VCaP (cell line): ENCODE results near the gene SMIM21.

Experiments used
- H3K27ac ChIP-seq: fragments of 450-650 bp; 2 replicates; pipeline ENCODE4 v1.5.1; 2017
- TF ChIP-seq, protein P1 (sequence below): fragments of 450-650 bp; conservative IDR thresholded peaks from 2 replicates; pipeline ENCODE4 v1.5.1; 2017; ENCODE audit warnings: mild to moderate bottlenecking, moderate library complexity

Gene SMIM21

DNA sequence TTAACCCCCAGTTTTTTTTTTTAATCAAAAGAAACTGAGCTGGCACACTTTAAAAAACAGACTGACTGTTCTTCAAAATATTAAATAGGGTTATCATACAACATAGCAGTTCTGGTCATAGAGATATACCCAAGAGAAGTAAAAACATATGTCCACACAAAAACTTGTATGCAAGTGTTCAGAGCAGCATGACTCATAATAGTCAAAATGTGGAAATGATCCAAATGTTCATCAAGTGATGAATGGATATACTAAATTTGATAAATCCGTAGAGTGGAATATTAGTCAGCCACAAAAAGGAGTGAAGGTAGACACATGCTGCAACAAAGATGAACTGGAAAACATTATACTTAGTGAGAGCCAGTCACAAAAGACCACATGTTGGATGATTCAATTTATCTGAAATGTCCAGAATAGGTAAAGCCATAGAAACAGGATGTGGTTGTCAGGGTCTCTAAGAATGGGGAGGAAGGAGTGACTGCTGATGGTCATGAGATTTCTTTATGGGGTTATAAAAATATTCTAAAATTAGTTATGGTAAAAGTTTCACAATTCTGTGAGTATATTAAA, 5.1 kb downstream of the SMIM21 start:
- TF ChIP-seq, protein P1, sequence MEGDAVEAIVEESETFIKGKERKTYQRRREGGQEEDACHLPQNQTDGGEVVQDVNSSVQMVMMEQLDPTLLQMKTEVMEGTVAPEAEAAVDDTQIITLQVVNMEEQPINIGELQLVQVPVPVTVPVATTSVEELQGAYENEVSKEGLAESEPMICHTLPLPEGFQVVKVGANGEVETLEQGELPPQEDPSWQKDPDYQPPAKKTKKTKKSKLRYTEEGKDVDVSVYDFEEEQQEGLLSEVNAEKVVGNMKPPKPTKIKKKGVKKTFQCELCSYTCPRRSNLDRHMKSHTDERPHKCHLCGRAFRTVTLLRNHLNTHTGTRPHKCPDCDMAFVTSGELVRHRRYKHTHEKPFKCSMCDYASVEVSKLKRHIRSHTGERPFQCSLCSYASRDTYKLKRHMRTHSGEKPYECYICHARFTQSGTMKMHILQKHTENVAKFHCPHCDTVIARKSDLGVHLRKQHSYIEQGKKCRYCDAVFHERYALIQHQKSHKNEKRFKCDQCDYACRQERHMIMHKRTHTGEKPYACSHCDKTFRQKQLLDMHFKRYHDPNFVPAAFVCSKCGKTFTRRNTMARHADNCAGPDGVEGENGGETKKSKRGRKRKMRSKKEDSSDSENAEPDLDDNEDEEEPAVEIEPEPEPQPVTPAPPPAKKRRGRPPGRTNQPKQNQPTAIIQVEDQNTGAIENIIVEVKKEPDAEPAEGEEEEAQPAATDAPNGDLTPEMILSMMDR = no peak
- H3K27ac ChIP-seq = no peak overlapping the region

DNA sequence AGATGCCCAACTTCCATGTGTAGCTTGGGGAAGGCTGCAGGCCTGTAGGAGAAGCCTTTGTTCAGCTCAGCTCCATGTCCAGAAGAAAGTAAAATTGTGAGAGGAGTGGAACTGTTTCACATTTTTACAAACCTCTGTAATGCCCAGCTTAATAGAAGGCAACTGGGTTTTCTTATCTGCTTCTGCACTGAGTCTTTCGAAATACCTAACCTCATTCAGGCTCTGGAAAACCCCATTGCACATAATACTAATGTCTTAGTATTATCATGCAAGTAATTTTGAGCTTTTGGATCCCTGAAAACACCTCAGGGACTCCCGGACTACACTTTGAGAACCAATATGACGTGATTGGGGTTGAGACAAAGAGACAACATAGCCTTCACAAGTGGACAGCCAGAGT, 5.8 kb downstream of the SMIM21 start:
- TF ChIP-seq, protein P1 = no peak
- no peak overlapping the region for H3K27ac ChIP-seq

DNA sequence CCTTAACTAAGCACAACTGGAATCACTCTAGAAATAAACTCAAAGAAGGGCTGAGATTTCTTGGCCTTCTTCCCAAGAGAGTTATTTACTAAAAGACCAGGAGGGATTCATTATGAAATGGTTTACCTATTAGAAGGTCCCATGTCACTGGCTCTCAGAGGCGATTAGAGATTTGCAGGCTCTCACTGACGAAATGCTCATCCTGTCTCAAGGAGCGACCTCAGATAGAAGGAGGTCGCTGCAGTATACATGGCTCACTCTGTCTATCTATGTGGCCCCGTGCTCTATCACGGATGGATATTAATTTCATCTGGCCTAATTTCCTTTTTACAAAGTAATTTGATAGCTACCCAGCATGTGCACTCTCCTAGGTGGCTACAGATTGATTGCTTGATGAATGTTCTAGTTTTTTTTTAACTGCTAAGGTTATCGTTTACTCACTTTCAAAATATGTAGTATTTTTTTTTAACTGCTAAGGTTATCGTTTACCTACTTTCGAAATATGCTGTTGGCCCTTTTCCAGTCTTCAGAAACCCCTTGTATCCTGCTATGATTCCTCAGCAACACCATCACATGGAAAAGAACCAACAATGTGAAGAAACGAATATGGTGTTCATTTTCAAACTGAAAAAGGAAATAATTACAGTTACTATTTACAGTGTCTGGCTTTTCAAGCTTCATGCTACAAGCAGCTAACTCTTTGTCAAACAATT, 9.1 kb downstream of the SMIM21 start:
- TF ChIP-seq, protein P1 = no peak
- peak overlapping the region; percentile 63 for H3K27ac ChIP-seq

DNA sequence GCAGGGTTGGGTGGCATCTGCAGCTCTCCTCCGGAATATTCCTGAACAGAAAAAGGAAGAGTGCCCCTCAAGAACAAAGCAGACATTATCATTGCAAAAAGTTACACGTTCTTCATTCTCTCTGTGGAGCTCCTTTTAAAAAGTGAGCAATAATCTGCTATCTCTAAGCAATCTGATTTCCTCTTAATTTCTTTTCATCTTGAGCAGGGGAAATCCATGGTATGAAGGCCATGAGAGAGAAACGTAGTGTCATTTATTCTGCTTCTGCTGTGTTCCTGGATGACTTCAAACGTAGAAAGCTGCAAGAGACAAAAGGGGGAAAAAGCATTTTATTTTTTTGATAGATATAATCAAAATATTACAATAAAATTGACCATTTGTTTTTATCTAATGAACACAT, 16.9 kb downstream of the SMIM21 start:
- H3K27ac ChIP-seq = no peak overlapping the region
- TF ChIP-seq, protein P1 = no peak

DNA sequence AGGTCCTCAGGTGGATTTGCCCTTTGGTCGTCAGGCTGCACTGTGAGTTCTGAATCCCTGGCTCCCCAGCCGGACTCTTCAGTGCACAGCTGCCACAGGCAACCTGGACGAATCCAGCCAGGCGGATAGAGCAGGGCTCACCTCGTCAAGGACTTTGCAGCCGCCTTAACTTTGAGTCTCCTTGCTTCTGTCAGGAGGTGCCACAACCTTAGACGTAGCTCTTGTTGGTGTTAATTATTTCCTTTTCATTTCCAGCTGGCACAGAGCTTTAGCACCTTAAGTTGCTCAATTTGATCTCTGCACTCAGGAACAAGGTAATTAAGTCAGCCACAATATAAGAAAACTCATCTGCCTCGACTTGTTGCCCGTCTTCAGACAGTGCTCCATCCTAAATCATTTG, 17.7 kb downstream of the SMIM21 start:
- no peak overlapping the region for H3K27ac ChIP-seq
- TF ChIP-seq, protein P1 = no peak

DNA sequence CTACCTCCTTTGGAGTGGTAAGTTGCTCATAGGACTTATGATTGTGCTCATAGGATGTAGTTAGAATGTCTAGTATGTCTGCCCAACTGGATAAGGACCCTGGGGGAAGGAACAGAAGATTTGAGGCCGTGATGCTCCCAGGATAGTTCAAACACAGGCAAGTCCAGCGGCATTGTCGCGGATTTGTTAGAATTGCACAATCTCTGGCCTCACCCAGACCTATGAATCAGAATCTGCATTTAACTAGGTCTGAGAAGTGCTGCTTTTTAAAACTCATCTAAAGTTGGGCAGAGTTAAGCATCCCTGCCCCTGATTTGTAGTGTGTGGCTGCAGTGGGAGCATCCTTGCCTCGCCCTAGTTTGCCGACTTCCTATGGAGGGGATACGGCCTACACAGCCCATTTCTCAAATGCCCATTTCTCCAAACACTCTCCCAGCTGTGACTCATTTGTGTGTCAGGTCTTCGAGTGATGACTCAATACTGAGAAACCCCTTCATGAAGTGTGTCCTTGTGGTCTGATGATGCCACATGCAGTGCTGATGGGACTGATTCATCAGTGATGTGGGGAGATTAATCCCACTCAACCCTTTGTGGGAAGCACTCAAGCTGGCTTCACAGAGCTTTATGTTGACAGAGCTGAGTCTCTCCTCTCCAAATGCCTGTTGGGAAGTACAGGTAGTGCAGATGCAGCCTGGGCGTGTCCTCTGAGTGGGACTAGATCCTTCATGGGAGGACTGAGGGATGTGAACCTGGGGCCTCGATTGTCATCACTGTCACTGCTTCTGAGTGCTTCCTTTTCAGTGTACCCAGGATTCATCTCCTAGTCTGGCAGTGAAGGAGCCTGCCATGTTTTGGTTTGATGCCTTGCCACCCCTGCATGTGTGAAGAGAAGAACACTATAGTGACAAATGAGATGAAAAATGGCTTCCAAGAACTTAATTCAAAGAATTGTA, 18.7 kb downstream of the SMIM21 start:
- no peak overlapping the region for H3K27ac ChIP-seq
- TF ChIP-seq, protein P1 = no peak
